Keratinocyte (primary cell): ENCODE results near the gene DYNLT2. TPM values are rescaled to one million over a fixed set of nuclear protein-coding genes. Genes with fewer than 3 reads are reported as not detected.

Experiments used
- DNase-seq: peaks from one replicate; pipeline ENCODE4 v3.0.0-alpha.2; 2011; ENCODE audit warnings: low read depth, missing footprints, low spot score
- FAIRE-seq: peaks from 2 replicates; lab custom pipeline; 2011; peaks lifted over from hg19 to GRCh38; lab: Jason Lieb, UNC
- H2AFZ ChIP-seq: 2 replicates; pipeline ENCODE4 v1.6.0; 2012; ENCODE audit warnings: low read length, control low read depth, inconsistent platforms; ENCODE audit not compliant: control insufficient read depth
- H3K27ac ChIP-seq: 2 replicates; pipeline ENCODE4 v1.5.1; 2011; ENCODE audit warnings: low read length; ENCODE audit not compliant: control insufficient read depth, insufficient read depth
- H3K27me3 ChIP-seq: 3 replicates; pipeline ENCODE4 v1.6.0; 2011; ENCODE audit warnings: low read length; ENCODE audit not compliant: control insufficient read depth, insufficient read depth; ENCODE audit errors: extremely low read depth
- H3K36me3 ChIP-seq, 2 experiments: 2 replicates in 1 of 2; 3 replicates in 1 of 2; pipeline ENCODE4 v1.5.1; 2011; ENCODE audit warnings: low read length in 2 of 2, mild to moderate bottlenecking in 1 of 2; ENCODE audit not compliant: control insufficient read depth in 2 of 2, insufficient read depth in 2 of 2; ENCODE audit errors: extremely low read depth in 1 of 2
- H3K4me1 ChIP-seq: 3 replicates; pipeline ENCODE4 v1.5.1; 2011; ENCODE audit warnings: low read length; ENCODE audit not compliant: control insufficient read depth, insufficient read depth; ENCODE audit errors: extremely low read depth
- H3K4me2 ChIP-seq: 3 replicates; pipeline ENCODE4 v1.6.0; 2011; ENCODE audit warnings: low read depth, low read length; ENCODE audit not compliant: control insufficient read depth, insufficient read depth; ENCODE audit errors: extremely low read depth
- H3K4me3 ChIP-seq, 3 experiments: fragments of 200-600 bp in 1 of 3; sonication (generic) in 1 of 3; 2 replicates in 2 of 3; 3 replicates in 1 of 3; pipeline ENCODE4 v1.5.1; 2011 to 2016; ENCODE audit warnings: low read length in 3 of 3, mild to moderate bottlenecking in 3 of 3, control low read depth in 2 of 3, inconsistent platforms in 1 of 3, low read depth in 1 of 3, mixed read lengths in 1 of 3, mixed run types in 1 of 3, moderate library complexity in 1 of 3; ENCODE audit not compliant: control insufficient read depth in 2 of 3, insufficient read depth in 2 of 3; ENCODE audit errors: extremely low read depth in 1 of 3
- H3K79me2 ChIP-seq: 2 replicates; pipeline ENCODE4 v1.6.0; 2012; ENCODE audit warnings: low read length; ENCODE audit not compliant: control insufficient read depth, insufficient read depth
- H3K9ac ChIP-seq: 3 replicates; pipeline ENCODE4 v1.6.0; 2011; ENCODE audit warnings: low read length; ENCODE audit not compliant: control insufficient read depth, insufficient read depth; ENCODE audit errors: extremely low read depth
- H3K9me1 ChIP-seq: 3 replicates; pipeline ENCODE4 v1.6.0; 2011; ENCODE audit warnings: low read length; ENCODE audit not compliant: control insufficient read depth, insufficient read depth; ENCODE audit errors: extremely low read depth
- H3K9me3 ChIP-seq: 2 replicates; pipeline ENCODE4 v1.5.1; 2012; ENCODE audit warnings: low read depth, low read length; ENCODE audit not compliant: control insufficient read depth
- H4K20me1 ChIP-seq: 3 replicates; pipeline ENCODE4 v1.6.0; 2011; ENCODE audit warnings: low read length; ENCODE audit not compliant: control insufficient read depth, insufficient read depth; ENCODE audit errors: extremely low read depth
- CTCF ChIP-seq, 3 experiments: IDR thresholded peaks in 1 of 3; conservative IDR thresholded peaks in 1 of 3; optimal IDR thresholded peaks in 1 of 3; 2 replicates in 2 of 3; 3 replicates in 1 of 3; pipeline versions ENCODE3 to v1.5.1; 2011; ENCODE audit warnings: low read length in 3 of 3, mild to moderate bottlenecking in 3 of 3, moderate library complexity in 2 of 3, control low read depth in 1 of 3, inconsistent platforms in 1 of 3; ENCODE audit not compliant: insufficient read depth in 2 of 3; ENCODE audit errors: extremely low read depth in 1 of 3
- EZH2 ChIP-seq: IDR thresholded peaks from one replicate; pipeline ENCODE4 v1.6.1; 2012; ENCODE audit warnings: inconsistent platforms, mild to moderate bottlenecking, low read length, moderate library complexity
- dilution Hi-C: fragments of 300-500 bp; cut with MboI; formaldehyde crosslinking; loops from one replicate; pipeline ENCODE4 v1.7.0; 2020; ENCODE audit warnings: low sequenced_read_pairs; ENCODE audit not compliant: extremely low pct_ligation_motif_present
- polyA plus RNA-seq, 5 experiments: library from polyadenylated mRNA; depleted of rRNA in 3 of 5; stranded (reverse) in 3 of 5; stranded (forward) in 1 of 5; unstranded in 1 of 5; fragments of >200 nt; gene quantifications; 1 replicate in 1 of 5; 2 replicates in 3 of 5; 3 replicates in 1 of 5; pipeline versions ENCODE4 v1.2.1 to v1.2.3, GENCODE V29; 2011 to 2012; ENCODE audit warnings: missing spikeins in 2 of 5, low read depth in 1 of 5, low replicate concordance in 1 of 5

The DYNLT2 gene
- polyA plus RNA-seq, 1 donor (not counting 4 experiments of a cell fraction or from before 2014, with no cell fraction given) = 0.58 TPM

GRCh38 chr6:169780571-169781091, 29.3 kb upstream of the DYNLT2 start:
- Histone ChIP-seq H2AFZ (no peak overlapping the region), H3K4me3 (no peak overlapping the region), H3K9me1 (no peaks in the 10 kb centered on the region), H3K9ac (no peak overlapping the region), H4K20me1 (no peaks in the 10 kb centered on the region), H3K36me3 (peaks cover 4 to 13% of the 10 kb centered on the region in 2 experiments), H3K9me3 (no peaks in the 10 kb centered on the region), H3K4me1 (no peaks in the 10 kb centered on the region), H3K27ac (no peak overlapping the region), H3K4me2 (no peak overlapping the region), H3K79me2 (no peaks in the 10 kb centered on the region), H3K27me3 (no peaks in the 10 kb centered on the region)
- TF ChIP-seq CTCF (optimal IDR thresholded peaks at IDR 0.05 in 1 of 3, IDR thresholded peaks at IDR 0.05 in 1 of 3, conservative IDR thresholded peaks at IDR 0.05 in 1 of 3; ENCODE audit: extremely low read depth in 1 of 3, insufficient read depth in 2 of 3, low read length in 3 of 3) (no peak), EZH2 (no peak)
- DNase-seq = no peak
- dilution Hi-C loops = no loop called here
- no peak for FAIRE-seq

DNA sequence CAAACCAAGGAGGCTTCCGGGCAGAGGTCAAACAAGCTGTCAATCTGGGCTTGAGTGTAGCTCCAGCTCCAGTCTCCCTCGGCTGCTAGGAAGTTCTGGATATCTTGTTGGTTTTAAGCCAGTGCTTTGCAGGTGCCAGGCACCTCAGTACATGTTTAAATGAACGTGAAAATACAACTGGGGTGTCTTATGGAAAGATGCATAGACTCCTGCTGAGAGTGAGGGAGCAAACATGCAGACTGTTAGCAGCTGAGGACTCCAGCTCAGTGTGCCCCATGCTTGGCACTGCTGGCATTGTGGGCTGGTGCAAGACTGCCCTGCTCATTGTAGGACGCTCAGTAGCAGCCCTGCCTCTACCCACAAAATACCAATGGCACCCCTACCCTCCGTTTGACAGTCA, 28.5 kb upstream of the DYNLT2 start:
- H3K36me3 ChIP-seq = peaks cover 4 to 13% of the 10 kb centered on the region in 2 experiments
- FAIRE-seq = no peak
- H3K27ac ChIP-seq = no peak overlapping the region

More for the DNA sequence above, 28.5 kb upstream of the DYNLT2 start:
- H3K4me2 ChIP-seq = no peak overlapping the region
- H3K4me1 ChIP-seq = no peaks in the 10 kb centered on the region
- no peaks in the 10 kb centered on the region for H3K9me1 ChIP-seq
- DNase-seq = no peak
- H4K20me1 ChIP-seq = no peaks in the 10 kb centered on the region
- no peak overlapping the region for H2AFZ ChIP-seq
- H3K4me3 ChIP-seq = no peak overlapping the region
- no peaks in the 10 kb centered on the region for H3K9me3 ChIP-seq
- H3K79me2 ChIP-seq = no peaks in the 10 kb centered on the region
- no peaks in the 10 kb centered on the region for H3K27me3 ChIP-seq
- H3K9ac ChIP-seq = no peak overlapping the region
- dilution Hi-C loops = no loop called here
- TF ChIP-seq EZH2 (no peak), CTCF (optimal IDR thresholded peaks at IDR 0.05 in 1 of 3, IDR thresholded peaks at IDR 0.05 in 1 of 3, conservative IDR thresholded peaks at IDR 0.05 in 1 of 3; ENCODE audit: extremely low read depth in 1 of 3, insufficient read depth in 2 of 3, low read length in 3 of 3) (no peak)
